LoVo (cell line): ENCODE measurements around the gene TLE2.

Experiments
- DNase-seq: peaks from one replicate; pipeline ENCODE4 v3.0.0-alpha.2; 2016; ENCODE audit warnings: low spot score

TLE2 gene

DNA sequence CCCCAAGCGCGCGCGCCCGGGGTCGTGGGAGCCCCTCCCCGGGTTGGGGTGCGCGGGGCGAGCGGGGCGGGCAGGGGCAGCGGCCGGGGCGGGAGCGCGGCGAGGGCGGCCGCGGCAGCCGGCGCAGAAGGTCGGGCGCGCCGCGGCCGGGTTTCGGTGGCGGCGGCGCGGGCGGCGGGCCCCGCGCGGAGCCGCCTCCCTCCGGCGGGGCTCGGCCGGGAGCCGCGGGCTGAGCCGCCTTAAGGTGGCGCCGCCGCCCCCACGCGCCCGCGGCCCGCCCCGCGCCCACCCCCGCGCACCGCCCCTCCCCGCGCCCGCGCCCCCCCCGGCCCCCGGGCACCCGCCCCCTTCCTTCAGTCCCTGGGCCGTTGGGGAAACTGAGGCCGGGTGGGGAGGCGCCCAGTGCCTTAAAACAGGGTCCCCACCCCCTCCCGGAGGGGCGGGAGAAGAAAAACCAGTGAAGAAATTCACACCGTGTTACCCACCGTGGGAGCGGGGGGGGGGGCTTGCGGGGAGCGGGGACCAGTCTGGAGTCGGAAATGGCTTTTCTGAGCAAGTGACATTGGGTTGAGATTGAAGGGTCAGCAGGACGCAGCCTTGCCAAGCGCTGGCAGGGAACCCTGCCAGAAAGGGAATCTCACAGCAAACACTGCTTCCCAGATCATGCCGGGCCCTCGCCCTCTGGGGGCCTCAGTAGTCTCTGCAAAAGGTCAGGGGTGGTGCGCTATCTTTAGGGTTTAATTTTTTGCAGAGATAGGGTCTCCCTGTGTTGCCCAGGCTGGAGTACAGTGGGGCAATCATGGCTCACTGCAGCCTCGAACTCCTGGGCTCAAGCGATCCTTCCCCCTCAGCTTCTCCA is at the start of gene TLE2:
TSS of gene TLE2 (minus strand) at position 216 of the 859 bp plus-strand sequence. CDS start 376 bp downstream, outside the sequence.
- peak; percentile 13 for DNase-seq

DNA sequence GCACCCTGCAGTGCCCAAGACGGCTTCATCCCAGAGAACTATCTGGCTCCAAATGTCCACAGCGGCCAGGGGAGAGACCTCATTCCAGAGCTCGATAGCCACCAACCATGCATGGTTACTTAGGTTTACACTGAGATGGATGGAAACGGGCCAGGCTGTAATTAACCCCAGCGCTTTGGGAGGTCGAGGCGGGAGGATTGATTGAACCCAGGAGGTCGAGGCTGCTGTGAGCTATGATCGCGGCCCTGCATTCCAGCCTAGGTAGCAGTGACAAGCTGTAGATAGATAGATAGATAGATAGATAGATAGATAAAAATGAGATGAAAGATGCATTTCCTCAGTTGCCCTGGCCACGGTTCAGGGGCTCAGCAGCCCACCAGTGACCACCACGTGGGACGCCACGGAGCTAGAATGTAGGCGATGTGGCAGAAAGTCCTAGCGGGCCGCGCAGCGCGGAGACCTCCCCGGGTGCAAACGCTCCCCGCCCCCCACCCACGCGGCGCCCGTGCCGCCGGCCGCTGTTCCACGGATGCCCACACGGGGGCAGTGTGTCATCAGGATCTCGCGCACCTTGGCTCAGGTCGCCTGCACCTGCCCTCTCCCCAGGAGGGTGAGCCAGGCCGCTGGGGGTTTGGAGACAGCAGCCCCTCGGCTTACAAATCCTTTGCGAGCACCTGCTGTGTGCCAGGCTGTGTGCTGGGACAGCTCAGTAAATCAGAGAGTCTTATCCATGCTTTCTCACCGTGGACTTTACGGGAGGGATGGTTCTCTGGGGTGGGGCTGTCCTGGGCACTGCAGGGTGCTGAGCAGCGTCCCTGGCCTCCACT is 46.7 kb upstream of the TLE2 start:
- DNase-seq: peak; percentile 59

DNA sequence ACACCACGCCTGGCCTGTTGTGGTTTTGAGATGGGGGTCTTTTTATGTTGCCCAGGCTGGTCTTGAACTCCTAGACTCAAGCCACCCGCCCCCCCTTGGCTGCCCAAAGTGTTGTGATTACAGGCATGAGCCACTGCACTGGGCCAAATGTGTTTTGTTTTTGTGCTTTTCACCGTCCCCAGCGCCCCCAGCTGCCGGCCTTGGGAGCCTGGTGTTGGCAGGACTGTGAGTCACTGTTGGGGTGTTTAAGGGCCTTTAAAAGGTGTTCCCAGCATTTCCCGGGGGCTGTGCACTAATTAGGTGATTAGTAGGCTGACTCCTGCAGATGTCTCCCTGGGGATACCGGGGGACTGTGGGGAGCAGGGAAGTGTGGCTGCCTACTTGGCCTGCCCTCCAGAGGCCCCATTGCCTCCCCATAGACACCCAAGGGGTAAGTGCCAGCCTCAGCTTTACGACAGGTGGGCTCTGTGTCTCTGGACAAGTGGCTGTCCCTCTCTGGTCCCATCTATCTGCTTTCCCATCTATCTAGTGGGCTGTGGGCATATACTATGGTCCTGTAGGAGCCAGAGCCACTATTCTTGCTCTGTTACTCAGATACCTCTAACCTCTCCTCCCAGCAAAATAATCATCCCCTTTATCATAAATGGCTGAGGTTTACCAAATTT is 45.0 kb upstream of the TLE2 start:
- DNase-seq: no peak

DNA sequence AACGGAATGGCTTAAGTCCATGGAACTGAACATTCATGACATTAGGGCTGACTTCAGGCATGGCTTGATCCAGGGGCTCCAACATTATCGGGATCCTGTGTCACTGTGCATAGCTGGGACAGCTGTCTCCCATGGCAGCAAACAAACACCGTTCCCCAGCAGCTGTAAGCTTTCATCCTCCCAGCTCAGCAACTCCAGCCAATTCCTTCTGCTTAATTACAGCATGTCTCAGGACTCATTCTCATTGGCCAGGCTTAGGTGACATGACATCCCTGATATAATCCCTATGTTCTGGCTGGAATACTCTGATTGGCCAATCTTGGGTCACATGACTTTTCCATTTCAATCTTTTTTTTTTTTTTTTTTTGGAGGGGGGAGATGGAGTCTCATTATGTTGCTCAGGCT is 44.1 kb upstream of the TLE2 start:
- DNase-seq: no peak

DNA sequence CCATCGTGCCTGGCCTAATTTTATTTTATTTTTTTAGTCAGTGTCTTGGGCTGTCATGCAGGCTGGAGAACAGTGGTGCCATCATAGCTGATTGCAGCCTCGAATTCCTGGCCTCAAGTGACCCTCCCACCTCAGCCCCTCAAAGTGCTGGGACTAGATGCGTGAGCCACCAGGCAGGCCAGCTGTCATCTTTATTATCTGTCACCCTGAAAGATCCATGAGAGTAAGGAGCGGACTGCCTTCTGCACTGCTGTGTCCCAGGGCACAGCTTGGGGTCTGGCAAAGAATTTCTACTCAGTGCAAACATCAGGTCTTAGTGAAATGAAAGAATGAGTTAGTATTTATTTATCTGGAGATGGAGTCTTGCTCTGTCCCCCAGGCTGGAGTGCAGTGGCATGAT is 42.7 kb upstream of the TLE2 start:
- no peak for DNase-seq

DNA sequence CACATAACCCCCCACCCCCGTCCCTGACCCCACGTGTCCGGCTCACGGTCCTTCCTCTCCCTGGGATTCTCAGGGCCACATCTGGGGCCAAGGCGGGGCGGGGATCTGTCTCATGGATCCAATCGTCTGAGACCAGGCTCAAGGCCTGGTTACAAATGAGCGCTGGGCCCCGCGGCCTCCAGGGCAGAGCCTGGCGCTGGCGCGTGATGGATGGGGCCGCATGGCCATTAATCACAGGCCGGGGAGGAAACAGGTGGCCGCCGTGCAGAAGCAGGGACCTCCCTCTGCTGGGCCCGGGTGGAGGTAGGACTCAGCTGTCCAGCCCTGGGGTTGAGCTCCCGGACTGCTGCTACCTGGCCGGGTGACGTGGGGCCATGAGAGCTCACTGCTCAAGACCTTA is 39.0 kb upstream of the TLE2 start:
- DNase-seq: no peak

DNA sequence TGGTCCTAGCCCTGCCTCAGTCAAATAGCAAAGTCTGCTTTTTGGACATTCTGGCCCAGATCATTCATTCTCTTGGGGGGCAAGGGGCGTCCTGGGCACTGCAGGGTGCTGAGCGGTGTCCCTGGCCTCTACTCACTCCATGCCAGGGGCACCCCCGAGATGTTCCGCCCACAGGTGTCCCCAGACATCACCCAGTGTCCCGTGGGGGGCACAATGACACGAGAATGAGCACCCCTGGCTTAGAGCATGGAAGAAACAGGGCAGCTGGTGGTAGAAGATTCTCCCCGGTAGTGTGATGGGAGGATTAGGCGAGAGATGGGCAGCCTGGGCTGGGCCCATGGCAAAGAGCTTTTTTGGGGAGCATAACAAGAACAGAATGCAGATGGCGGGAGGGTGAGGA is 38.5 kb upstream of the TLE2 start:
- no peak for DNase-seq

DNA sequence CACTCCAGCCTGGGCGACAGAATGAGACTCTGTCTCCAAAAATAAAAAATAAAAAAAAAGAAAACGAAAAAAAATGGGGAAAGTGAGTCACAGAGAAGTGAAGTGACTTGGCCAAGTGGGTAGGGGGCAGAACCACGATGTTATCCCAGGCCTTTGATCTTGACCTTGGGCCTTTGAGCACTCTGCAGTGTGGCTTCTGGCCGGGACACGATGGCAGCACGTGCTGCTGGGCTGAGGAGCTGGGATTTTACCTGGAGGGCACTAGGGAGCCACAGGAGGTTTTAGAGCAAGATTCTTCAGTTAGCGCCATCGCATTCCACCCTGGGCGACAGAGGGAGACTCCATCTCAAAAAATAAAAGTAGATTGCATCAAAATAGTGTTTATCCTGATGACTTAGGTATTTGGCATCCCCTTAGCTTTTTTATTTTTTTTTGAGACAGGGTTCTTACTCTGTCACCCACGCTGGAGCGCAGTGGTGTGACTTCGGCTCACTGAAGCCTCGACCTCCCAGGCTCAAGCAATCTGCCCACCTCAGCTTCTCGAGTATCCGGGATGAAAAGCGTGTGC is 37.5 kb upstream of the TLE2 start:
- DNase-seq: no peak

DNA sequence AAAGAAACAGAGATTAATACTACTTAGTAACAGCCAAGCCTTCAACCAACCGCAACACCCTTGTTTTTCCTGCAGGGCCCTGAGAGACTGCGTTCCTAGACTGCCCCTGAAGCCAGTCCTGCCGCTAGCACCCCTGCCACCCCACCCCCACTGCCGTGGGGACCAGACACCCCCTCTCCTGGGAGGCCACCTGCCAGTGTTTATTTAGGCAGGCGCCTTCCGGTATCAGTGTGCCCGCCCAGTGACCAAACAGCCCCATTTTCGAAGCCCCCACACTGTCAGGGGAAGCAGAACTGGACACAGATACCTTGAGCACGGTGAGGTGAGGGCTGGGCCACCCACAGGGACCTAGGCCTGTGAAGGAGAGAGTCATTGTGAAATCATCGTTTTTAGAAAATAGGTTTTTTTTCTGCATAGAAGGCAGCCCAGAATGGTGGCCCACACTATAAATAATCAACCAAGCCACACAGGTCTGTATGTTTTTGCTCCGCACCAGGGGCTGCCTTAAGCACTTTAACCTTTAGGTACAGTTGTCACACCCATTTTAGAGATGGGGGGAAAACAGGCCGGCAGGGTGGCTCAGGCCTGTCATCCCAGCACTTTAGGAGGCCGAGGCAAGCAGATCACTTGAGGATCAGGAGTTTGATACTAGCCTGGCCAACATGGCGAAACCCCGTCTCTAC is 36.7 kb upstream of the TLE2 start:
- DNase-seq: no peak

DNA sequence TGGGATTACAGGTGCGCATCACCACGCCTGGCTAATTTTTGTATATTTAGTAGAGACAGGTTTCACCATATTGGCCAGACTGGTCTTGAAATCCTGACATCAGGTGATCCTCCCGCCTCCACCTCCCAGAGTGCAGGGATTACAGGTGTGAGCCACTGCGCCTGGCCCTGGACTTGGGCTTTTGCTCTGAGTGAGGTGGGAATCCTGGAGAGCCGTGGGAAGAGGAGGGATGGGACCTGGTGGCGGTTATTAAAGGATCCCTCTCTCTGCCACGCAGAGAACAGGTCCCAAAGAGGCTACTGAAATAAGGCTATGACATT is 34.9 kb upstream of the TLE2 start:
- no peak for DNase-seq

DNA sequence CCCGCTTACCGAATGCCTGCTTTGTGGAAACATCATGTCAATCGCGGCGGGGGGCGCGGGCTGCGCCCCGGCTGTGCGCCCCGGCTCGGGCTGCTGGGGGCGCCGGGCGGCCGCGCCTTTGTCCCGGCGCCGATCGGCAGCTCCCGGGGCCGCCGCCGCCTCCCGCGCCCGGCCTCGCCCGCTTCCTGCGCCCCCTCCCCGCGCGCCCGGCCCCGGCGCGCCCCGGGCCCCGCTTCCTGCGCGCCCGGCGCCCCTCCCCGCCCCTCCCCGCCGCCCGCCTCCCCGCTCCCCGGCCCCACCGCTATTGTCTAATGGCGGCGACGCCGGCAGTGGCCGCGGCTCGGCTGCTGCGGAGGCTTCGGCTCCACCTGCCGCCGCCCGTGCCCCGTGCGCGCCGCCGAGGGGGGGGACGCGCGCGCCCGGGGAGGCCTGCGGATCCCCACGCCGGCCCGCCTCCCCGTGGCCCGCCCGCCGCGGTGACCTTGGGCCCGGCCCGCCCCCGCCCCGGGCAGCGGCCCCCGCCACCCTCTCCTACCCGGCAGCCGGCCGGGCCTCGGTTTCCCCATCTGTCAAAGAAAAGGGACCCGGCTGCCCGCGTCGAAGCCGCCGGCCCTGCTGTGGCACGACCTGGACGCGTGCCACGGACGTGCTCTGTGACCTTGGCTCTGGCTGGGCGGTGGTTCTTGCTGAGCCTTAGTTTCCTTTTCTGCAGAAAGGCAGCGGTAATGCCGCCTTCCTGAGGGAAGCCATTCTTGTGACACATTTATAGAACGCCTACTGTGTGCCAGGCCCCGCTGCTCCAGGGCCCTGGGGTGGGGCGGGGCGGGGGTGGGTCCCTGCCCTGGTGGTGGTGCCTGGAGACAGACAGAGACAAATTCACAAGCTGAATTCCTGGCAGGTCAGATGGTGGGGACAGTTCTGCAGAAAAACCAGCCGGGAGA is 33.4 kb upstream of the TLE2 start, which contains the start of gene TLE5:
TSS of gene TLE5 (minus strand) at position 331 of the 941 bp plus-strand sequence. CDS start at position 36, 295 bp downstream.
- peak; percentile 71 for DNase-seq

DNA sequence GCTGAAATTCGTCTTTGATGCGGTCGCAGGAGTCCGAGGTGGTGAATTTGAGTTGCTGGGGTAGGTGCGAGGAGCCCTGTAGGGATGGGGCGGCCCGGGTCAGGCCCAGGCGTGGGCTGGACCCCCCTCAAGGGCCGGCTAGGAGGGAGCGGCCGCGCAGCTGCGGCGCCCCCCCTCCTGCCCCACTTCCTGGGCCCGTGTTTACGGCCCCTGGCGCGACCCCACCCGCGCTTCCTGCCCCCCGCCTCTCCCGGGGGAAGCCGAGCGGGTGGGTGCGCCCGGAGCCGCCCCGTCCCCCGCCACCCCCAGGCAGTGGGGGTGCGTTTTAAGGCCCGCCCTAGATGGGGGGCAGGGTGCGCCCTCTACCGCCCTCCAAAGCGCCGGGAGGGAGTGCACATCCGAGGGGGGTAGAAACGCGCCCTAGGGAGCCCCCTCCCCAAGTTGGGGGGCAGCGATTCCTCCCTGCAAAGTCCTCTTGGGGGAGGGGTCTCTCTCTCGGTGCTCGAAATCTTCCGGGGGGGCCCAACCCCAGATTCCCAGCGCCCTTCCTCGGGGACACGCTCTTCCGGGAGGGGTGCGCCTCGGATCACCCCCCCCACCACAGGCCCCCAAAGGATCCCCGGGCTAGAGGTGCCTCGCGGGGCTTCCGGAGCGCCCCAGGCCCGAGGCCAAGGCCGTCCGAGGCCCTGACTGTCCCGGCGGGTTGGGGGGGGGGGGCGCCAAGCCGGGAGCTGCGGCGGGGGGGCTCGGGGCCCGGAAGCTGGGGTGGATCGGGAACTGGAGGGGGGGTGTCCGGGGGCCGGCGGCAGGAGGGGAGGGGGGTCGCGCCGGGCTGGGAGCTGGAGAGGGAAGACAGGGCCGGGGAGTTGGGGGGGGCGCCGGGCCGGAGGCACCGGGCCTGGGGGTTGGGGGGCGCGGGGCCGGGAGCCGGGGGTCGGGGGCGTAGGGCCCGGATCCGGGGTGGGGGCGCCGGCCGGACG is 32.4 kb upstream of the TLE2 start:
- no peak for DNase-seq

DNA sequence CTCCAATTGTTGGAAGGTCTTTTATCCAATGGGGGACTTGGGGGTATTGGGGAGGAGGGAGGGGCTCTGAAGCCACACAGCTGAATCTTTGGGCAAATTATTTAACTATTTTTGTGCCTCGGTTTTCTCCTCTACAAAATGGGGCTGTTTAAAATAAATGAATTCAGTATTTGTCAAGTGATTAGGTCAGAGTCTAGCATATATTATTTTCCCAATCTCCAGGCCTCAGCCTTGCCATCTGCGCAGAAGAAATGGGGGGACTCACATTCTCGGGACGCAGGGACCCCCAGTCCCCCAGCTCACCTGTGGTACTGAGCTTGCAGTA is 31.7 kb upstream of the TLE2 start:
- DNase-seq: no peak

DNA sequence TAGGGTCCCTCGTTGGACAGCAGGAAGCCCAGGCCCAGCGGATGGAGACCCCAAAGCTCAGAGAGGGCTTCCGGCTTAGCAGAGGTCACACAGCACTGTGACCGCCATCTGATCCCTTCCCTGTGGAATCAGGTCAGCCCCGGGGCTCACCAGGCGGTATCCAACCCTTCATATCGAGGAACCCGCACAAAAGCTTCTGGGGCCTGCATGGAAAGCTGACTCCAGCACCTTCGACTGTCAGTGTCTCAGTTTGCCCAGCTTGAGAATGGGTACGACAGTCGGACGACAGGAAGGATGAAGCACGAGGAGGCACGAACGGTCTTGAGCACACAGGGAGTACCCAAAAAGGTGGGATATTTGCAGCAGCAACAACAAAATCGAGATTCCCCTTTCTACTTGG is 30.6 kb upstream of the TLE2 start:
- no peak for DNase-seq

DNA sequence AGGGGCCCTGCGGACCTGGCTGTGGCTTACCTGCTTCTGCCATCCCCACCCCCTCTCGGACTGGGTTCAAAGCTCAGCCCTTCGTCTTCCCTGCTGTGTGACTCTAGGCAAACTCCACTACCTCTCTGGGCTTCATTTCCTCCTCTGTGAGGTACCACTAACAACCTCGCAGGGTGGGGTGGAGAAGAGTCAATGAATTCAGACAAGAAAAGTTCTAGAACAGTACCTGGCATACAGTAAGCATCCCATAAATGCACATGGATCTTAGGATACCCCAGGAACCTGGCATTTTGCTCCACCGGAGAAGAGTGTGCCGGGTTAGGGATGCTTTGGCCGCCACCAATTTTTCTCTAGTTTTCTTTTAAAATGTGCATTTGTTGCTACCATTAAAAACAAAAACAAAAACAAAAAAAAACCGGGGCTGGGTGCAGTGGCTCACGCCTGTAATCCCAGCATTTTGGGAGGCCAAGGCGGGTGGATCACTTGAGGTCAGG is 29.8 kb upstream of the TLE2 start:
- DNase-seq: no peak

DNA sequence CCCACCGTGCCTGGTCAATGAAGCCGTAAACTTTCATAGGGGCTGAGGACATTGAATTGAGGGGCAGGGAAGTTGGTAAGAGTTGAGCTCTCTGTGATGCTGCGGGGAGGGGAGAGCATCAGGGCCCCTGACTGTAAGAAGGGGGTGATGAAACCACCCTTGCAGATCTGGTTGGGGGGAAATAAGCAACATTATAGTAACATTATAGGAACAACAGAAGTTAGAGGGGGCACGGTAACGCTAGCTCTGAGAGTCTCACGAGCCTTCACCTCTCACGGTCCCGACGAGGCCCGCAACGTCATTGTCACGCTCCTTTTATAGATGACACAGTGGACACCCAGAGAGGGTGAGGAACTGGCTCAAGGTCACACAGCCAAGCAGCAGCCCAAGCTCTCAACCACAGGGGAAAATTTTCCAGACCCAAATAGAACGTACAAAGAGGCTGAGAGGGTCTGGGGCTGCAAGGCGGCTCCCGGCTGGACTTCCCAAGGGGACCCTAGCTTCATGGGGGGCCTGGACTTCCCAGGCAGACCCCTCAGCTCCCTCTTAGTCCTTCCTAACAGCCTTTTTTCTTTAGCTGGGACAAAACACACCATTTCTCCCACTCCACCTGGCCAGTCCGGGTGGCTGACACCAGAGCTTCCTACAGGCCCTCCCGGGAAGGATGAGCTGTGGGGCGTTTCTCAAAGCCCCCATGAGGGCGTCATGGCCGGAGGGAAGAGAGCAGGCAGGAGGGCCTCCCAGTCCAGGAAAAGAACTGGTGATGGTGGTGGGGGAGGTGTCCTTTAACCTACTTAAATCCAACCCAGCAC is 29.1 kb upstream of the TLE2 start:
- DNase-seq: no peak

DNA sequence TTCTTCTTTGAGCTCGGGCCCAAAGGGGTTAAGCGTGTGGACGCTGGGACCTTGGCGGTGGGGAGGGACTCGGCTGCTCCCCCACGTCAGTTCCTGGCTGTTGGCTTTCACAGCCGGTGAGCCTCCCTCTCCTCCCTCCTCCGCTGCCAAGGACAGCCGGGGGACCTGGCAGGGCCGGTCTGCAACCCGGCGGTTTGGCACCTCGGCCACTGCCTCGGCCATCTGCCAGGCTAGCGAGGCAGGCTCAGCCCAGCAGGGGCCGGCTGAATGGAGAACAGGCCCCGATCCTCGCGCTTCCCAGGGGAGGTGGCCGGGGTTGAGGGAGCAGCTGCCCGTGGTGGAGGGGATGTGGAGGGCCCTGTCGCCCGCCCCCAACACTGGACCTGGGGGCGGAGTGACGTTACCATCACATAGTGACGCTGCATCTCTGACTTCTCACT is 28.2 kb upstream of the TLE2 start:
- DNase-seq: no peak

DNA sequence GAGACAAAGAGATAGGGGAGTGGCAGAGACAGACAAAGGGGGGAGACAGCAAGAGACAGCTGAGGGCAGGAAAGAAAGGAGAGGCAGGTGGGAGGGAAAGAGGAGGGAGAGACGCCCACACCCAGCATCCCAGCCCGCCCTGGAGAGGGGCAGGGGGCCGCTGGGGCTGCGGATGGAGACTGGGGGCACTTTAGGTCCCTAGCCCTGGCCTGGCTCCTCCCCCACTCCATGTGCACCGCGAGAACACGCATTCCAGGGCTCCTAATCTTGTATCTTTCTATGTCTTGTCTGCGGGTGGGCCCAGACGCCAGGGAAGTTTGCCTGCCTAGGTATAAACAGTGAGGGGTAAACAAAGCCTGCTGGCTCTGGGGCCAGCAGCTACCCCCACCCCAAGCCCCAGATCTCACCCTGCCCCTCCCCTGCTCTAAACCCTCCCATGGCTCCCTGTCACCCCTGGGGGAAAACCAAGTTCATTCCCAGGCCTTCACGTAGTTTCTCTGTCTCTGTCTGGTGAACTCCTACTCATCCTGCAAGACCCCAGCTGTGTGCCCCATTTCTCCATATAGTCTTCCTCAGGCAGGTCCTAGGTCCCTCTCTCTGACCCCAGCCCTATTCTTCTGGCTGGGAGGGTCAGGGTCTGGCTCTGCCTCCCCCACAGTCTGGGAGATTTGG is 27.5 kb upstream of the TLE2 start:
- no peak for DNase-seq
